ENCODE results near the gene PMM2.

Gene PMM2

DNA sequence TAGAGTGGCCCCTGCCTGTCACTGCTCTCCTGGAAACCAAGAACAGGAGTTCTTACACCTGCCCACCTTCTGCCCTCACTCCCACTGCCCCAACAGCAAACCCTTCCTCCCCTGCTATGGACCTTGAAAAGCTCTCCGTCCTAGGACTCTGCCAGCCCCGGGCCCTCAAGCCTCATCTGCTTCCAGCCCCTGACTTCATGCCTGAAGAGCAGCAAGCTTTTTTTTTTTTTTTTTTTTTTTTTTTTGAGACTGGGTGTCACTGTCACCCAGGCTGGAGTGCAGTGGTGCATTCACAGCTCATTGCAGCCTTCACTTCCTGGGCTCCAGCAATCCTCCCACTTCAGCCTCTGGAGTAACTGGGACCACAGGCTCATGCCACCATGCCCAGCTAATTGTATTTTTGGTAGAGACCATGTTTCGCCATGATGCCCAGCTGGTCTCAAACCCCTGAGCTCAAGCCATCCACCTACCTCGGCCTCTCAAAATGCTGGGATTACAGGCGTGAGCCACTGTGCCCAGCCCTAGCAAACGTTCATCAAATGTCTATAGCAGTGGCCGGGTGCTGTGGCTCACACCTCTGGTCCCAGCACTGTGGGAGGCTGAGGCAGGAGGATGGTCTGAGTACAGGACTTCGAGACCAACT is 54.2 kb downstream of the PMM2 start:
- DNase-seq (ENCODE audit: low read depth), result no peak

GRCh38 chr16:8852534-8852933 is 54.9 kb downstream of the PMM2 start:
- DNase-seq (ENCODE audit: low read depth), result no peak

DNA sequence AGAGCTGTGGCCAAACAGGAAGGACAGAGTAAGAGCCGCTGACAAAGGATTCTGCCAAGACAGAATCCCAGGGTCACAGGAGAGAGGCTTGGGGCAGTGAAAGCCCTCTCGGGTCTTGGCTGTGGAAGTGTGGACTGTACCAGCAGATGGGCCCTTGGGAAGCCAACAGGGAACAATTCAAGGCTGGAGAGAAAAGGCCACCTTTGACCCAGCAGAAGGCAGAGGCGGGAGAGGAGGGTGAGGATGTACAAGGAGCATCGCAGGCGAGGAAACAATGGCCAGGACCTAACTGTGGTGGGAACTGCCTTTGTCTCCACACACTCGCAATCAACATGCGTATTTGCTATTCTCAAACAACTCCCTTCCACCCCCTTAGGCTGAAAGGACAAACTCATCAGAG is 55.5 kb downstream of the PMM2 start:
- no peak for DNase-seq (ENCODE audit: low read depth)

DNA sequence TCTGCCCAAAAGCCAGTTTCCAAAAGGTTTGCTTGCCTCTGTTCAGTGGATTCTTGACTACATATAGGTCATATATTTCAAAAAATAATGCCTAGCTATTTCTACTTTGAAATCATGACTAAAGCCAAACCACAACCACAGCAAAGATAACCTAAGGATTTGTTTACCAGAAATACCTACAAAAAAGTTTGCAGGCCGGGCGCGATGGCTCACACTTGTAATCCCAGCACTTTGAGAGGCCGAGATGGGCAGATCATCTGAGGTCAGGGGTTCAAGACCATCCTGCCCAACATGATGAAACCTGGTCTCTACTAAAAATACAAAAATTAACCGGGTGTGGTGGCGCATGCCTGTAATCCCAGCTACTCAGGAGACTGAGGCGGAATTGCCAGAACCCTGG is 56.0 kb downstream of the PMM2 start:
- DNase-seq (ENCODE audit: low read depth), result no peak

GRCh38 chr16:8854298-8854948 is 56.8 kb downstream of the PMM2 start:
- DNase-seq (ENCODE audit: low read depth), result no peak

- no peak for DNase-seq (ENCODE audit: low read depth)
These were observed 57.6 kb downstream of the PMM2 start for GRCh38 chr16:8855051-8855786.

GRCh38 chr16:8855972-8856371 is 58.3 kb downstream of the PMM2 start:
- DNase-seq (ENCODE audit: low read depth), result no peak

- no peak for DNase-seq (ENCODE audit: low read depth)
These were observed 61.6 kb downstream of the PMM2 start for GRCh38 chr16:8858994-8859912.

DNA sequence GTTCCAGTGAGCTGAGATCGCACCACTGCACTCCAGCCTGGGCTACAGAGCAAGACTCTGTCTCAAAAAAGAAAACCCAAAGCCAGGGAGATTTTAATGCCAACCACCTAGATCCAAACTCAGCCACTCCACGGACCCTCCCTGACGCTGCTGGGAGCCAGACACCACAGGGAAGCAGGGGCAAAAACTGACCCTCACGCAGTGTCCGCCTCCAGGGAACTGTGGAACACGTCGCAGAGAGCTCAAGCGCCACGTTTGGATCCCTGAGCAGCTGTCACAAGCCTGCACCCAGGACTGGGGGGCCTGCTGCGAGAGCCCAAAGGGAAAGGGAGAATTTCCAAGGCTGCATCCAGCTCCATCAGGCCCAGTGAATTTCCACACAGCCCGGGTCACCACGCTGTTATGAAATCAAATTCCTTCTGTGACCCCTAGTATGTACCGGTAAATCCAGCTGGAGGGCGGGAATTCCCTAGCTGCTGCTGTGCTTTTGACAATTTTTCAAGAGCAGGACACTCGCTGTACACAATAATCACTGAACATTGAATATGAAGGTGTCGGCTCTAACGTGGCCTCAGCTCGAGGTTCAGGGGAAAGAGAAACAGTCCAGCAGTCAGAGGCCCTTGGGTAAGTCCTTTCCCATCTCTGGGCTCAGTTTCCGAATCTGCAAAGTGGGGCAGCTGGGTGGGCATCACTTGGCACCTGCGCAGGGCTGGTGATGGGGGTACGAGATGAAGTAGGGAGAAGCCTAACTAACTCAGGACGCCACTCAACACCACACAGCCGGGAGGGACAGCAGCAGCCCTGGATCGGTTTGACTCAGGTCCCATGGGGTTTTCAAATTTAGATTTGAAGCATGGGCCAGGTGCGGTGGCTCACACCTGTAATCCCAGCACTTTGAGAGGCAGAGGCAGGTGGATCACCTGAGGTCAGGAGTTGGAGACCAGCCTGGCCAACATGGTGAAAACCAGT is 62.6 kb downstream of the PMM2 start:
- peak; percentile 70 for DNase-seq (ENCODE audit: low read depth)

DNA sequence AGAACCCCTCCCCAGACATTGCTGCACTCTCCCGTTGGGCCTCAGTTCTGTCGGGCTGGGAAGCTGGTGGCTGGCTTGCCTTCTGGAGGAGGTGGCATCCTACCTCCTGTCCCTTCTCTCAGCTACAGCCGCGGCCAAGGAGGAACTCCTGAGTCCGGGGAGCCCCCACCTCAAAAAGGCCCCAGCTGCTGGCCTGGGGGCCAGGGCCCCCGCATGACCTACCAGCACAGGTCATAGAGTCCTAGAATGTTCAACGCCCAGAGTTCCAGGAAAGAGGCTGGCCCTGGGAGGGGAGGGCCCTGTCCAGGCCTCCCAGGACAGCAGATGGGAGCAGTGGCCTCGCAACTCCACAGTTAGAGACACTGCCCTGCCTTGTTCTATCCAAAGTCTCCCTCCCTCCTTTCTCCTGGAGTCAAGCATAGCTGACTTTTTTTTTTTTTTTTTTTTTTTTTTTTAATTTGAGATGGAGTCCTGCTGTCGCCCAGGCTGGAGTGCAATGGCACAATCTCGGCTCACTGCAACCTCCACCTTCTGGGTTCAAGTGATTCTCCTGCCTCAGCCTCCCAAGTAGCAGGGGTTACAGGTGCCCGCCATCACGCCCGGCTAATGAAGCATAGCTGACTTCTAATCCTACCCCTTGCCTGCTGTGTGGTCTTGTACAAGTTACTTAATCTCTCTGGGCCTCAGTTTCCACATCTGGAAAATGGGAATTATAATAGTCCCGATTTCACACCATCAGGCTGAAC is 64.1 kb downstream of the PMM2 start:
- no peak for DNase-seq (ENCODE audit: low read depth)

GRCh38 chr16:8862309-8863130 is 64.9 kb downstream of the PMM2 start:
- DNase-seq (ENCODE audit: low read depth), result no peak

DNA sequence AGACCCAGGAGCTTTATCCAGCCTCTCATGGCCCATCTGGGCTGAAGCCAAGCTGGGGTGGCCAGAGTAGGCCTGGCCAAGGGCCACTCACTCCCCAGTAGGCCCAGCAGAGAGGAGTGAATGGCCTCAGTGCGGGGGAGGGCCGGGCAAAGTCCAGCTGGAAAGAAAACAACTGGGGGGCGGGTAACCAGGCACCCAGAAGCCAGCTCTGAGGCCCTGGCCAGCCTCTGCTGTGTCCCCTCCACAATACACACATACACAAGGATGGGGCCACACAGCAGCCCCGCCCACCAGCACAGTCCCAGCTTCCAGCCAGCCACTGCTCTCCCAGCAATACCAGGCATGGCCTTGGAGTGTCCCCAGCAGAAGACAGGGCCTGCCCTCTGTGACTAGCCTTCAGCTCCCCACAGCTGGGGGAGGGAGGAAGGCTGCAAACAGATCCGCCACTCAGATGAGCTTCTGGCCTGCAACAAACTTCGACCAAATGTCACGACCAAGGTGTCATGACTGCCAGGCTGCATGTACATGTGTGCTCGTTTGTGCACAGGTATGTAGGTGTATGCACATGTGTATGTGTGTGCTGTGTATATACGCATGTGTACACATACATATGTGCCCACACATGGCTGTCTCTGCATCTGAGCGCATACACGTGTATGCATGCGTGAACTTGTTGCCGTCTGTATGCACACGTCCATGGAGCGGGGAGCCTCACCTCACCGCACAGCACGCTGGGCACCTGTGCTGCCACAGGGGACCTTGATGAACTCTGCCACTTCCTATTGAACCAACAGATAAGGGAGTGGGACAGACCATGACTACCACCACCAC is 66.2 kb downstream of the PMM2 start:
- no peak for DNase-seq (ENCODE audit: low read depth)

DNA sequence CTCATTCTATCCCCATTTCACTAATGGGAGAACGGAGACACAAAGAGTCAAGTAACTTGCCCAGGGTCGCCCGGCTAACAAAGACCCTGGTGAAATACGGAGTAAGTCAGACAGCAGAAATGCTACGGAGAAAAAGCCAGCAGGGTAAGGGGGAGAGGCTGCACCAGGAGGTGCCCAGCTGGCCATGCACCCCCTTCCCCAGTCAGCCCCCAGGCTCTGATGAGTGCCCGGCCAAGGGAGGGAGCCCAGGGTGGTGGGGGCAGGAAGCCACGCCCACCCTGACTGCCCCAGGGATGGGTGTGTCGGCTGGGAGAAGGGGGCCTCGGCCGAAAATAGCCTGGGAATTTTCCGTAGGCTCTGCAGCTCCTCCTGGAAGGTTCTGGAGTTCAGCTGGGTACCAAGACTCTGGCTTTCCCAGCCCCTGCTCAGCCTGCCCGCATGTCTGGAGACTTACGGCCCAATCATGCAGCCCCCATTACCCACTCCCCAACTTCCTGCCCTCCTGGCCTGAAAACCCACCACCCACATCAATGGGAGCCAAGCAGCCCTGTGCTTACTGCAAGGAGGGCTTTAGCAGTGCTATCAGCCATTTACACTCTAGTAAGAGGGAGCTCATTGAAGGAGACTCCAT is 67.0 kb downstream of the PMM2 start:
- no peak for DNase-seq (ENCODE audit: low read depth)

GRCh38 chr16:8865145-8865882 is 67.7 kb downstream of the PMM2 start:
- no peak for DNase-seq (ENCODE audit: low read depth)

DNA sequence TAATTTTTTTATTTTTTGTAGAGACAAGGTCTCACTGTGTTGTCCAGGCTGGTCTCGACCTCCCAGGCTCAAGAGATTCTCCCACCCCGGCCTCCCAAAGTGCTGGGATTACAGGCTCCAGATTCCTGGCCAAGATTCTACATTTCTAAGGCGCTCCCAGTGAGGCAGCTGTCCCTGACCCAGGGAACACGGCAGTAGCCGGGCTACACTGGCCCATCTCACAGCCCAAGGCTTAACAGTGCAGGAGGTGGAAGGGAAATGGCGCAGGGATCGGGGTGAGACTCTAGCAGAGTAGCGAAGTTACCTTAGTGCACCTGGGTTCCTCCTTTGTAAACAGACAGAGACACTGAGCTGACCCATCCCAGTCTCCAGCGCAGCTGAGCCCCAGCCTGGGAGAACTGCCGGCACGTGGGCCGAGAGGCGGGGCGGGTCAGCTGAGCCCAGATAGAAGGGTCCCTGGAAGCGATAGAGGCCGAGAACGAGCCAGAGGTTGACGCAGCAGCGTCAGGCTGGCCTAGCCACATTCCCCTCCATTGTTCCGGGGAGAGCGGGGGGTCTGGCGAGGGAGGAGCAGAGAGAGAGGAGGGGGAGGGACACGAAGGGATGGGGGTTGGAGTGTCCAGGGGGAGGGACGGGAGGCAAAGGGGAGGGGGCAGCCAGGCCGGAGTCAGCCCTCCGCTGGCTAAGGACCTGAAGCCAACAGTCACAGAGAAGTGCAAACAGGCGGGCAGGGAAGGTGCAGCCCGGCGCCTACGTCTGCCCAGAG is 68.7 kb downstream of the PMM2 start:
- DNase-seq (ENCODE audit: low read depth), result no peak

- no peak for DNase-seq (ENCODE audit: low read depth)
These were observed 69.2 kb downstream of the PMM2 start for GRCh38 chr16:8866884-8867215.
